OCI-LY7 (cell line): ENCODE results near the gene VPS13D.

Source experiments
- EZH2phosphoT487 ChIP-seq: fragments of 200-600 bp; sonication (generic); IDR thresholded peaks from 2 replicates; pipeline ENCODE4 v1.6.1; 2018; ENCODE audit warnings: low read depth, borderline replicate concordance, mild to moderate bottlenecking, mixed run types, antibody characterized with exemption, low read length, moderate library complexity, mixed read lengths
- TF ChIP-seq, protein P1 (sequence below): fragments of 200-600 bp; sonication (generic); conservative IDR thresholded peaks from 2 replicates; pipeline ENCODE4 v1.5.1; 2014; ENCODE audit warnings: mild to moderate bottlenecking, antibody characterized with exemption, low read length, moderate library complexity, mixed read lengths

DNA sequence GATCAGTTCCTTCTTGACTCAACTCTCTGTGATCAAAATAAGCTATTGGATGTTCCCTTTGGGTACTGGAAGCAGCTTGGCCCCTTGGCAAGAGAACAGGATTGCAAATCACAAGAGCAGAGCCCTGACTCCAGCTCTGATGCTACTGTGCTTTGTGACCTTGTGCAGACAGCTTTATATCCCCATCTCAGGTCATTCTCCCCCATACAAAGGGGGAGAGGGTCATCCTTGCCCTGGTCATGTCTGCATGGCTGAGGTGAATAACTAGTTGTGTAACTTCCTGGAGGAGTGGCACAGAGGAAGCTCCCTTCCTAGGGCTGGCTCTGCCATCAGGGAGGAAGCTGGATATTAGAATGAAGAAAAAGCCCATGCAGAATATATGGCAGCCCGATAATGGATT is 245.3 kb downstream of the VPS13D start:
- TF ChIP-seq, protein P1, sequence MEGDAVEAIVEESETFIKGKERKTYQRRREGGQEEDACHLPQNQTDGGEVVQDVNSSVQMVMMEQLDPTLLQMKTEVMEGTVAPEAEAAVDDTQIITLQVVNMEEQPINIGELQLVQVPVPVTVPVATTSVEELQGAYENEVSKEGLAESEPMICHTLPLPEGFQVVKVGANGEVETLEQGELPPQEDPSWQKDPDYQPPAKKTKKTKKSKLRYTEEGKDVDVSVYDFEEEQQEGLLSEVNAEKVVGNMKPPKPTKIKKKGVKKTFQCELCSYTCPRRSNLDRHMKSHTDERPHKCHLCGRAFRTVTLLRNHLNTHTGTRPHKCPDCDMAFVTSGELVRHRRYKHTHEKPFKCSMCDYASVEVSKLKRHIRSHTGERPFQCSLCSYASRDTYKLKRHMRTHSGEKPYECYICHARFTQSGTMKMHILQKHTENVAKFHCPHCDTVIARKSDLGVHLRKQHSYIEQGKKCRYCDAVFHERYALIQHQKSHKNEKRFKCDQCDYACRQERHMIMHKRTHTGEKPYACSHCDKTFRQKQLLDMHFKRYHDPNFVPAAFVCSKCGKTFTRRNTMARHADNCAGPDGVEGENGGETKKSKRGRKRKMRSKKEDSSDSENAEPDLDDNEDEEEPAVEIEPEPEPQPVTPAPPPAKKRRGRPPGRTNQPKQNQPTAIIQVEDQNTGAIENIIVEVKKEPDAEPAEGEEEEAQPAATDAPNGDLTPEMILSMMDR: no peak
- TF ChIP-seq EZH2phosphoT487: no peak
